Amygdala (tissue), 56 donors: ENCODE results near the gene FAM181A.

Experiments used
- DNase-seq, 56 donors: peaks; one replicate each; lab custom pipeline; 2025; lab: John Stamatoyannopoulos, UW

Gene FAM181A

DNA sequence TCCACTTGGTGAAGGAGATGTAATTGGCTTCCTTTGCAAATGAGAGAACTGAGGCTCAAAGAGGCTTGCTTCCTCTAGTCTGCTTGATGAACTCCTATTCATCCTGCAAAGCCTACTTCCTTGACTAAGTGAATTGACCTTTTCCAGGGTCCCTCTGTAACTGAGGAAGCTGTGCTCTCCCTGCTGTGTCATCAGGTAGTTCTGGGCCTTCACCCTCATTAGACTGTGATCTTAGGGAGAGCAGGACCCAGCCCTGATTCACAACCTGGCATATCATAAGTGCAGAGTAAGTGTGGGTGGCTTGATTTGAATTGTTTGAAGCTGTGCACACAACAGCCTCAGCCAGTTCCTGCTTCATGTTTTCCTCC, 32.9 kb downstream of the FAM181A start:
- no peak for DNase-seq

DNA sequence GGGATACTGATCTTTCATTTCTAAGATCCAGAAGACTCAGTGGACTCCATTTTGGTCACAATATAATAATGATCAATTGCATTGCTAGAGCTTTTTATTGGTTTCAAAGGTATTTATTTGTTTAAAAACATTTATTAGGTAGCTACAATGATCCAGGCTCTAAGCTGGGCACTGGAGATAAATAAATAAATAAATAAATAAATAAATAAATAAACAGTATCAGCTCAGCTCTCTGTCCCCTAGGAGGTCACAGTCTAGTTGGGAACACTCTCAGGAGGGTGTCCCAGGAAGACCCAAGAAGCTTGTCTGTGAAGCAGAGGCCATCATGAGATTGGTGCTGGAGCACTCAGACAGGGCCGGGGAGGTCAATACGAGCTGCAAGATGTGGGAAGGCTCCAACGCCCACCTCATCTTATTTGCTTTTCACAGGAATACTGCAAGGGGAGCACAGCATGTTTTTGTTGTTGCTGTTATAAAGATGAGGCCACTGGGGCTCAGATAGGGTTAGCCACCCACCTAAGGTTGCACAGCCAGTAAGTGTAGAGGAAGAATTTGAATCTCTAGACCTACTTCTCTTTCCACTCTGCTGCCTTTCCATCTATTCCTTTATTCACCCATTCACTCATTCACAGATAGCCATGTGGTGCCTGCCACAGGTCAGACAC, 33.8 kb downstream of the FAM181A start:
- no peak for DNase-seq

GRCh38 chr14:93961620-93962019, 34.5 kb downstream of the FAM181A start:
- DNase-seq = no peak

GRCh38 chr14:93962701-93963601, 35.8 kb downstream of the FAM181A start:
- peak in 4 of 56 donors; percentile 7 to 24 (median 15) for DNase-seq

- DNase-seq = no peak
These were observed 36.5 kb downstream of the FAM181A start for GRCh38 chr14:93963692-93964091.

DNA sequence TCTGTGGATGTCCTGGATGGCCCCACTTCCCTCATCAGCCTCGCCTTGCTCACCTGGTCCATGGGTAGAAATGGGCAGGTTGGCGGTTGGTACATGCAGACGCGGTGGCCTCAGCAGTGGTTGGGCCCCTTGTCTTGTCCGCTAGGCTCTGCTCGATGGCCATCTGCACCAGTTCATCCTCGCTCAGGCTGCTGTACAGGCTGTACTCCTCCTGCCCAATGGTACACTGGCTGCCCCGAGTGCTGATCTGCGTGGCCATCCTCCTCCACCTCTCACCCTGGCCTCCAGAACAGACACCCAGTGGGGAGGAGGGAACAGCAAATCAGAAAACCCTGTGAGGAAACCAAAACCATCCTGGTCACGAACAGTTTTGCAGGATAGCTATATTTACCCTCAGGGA, 37.1 kb downstream of the FAM181A start:
- DNase-seq = no peak

- no peak for DNase-seq
These were observed 37.7 kb downstream of the FAM181A start for GRCh38 chr14:93964820-93965286.

GRCh38 chr14:93965287-93965821, 38.2 kb downstream of the FAM181A start:
- DNase-seq = no peak

DNA sequence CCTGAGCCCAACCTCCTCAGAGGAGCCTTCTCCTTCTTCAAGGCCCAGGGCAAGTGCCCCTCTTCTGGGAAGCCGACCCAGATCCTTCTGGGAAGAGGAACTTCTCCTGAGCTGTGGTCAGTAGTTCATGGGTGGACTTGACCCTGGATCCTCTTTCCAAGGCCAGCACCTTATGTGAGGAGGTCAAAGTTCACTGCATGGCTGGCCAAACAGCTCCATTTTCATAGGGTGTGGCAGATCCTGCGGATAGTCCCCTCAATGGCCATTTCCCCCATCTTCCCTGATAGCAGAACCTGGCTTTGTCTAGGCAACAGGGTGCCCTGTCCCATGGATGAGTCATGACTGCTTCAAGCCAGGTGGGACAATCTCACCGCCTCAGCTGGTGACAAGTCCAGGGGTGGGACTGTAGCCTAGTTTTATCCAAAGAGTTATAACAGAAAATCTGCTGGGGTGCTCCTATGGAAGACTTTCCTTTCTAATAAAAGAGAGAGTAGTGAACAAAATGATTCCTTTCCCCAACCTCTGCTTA, 38.9 kb downstream of the FAM181A start:
- no peak for DNase-seq

DNA sequence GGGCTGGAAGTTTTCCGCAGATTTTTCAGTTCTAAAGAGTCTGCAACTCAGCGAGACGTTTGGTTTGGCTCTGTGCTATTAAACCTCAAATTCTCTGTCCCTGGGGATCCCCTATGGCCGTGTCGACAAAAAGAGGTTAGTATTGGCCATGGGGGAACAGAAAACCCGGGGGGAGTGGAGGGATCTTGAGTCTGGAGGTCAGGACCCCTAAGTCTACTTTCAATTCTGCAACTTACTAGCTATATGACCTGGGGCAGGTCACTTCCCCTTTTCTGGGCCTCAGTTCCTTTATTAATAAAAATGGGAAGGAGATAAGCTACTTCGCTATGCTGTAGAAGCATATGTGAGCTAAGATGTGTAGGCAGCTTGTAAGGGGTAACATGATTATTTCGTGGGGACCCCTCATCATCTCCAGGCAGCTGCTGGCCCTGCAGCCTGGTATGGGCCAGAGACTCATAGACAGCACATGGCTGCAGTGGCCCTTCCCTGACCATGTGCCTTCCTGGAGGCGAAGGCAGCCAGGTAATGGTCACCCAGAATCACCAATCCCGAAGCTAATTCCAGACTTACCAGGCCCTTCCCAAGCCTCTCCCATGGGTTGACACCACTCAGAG, 40.6 kb downstream of the FAM181A start:
- no peak for DNase-seq

DNA sequence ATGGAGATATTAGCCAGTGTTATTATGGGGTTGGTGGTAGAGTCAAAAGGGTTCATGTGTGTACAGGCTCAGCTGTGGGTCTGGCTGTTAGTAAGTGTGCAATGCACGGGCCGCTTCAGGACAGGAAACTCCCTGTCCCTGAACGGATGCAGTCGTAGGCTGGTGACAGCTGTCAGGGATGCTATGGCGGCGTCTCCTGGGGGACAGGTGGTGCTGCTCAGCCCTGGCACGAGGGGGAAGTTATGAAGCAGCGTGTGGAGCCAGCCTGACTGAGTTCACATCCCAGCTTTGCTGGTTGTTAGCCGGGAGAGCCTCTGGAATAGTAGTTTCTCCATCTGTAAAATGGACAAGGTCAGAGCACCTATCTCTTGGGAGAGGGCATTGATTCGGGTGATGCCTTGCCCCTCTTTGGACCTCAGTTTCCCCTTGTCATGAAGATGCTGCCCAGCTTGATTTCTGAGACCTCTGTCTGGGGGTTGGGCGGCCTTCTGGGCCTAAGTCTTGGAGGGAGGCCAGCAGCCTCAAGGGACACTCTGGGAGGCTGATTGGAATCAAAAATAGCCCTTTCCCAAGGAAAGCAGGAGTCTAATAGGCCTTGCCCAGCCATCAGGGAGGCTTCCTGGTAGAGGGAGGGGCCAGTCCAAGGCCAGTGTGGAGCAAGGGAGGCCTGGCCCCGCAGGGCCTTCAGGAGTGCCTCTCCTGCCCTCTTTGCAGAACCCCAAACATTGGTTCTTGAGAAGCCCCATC, 42.1 kb downstream of the FAM181A start:
- no peak for DNase-seq

GRCh38 chr14:93970585-93970964, 43.4 kb downstream of the FAM181A start:
- DNase-seq = peak in 1 of 56 donors; percentile 16

DNA sequence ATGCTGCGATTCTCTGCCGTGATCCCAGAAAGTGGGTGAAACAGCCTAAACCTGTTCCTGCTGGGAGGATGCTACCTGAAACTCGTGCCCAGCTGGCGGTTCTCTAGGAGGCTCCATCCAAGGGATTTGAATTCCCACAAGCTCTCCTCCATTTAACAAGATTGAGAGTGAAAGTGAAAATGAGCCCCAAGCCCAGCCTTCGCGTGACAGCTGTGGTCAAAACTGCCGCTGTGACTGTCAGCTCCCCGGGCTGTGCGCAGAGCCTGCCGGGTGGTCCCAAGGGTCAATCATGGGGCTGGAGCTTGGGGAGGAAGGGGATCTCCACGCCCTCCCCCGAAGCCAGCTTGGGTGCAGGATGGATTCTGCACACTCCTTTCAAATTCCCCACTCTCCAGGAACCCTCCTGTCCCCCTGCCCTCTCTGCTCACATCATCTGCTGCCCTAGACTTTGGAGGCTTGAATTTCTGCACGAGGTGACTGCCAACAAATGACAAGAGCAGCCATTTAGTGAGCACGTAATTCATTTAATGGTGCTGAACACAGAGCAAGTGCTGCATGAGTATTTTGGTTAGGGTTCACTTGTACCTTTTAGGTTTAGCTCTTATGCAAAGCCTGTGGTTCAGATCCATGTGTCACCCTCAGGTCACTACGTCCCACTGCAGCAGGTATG, 44.0 kb downstream of the FAM181A start:
- no peak for DNase-seq

DNA sequence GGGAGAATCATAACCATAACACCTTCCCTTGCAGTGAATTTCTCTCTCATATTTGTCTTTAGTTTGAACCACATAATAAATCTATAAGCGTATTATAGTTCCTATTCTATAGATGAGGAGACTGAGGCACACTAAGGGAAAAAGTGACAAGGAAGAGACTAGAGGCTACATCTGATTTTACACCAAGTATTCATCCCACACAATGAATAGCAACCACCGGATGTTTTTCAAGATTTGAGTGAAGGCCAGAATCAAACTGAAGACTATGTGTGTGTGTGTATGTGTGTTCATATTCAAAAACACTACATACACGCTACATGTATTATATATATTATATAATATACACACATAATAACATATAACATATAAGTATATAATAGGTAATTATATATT, 44.5 kb downstream of the FAM181A start:
- no peak for DNase-seq

- no peak for DNase-seq
These were observed 45.6 kb downstream of the FAM181A start for GRCh38 chr14:93972618-93973205.

DNA sequence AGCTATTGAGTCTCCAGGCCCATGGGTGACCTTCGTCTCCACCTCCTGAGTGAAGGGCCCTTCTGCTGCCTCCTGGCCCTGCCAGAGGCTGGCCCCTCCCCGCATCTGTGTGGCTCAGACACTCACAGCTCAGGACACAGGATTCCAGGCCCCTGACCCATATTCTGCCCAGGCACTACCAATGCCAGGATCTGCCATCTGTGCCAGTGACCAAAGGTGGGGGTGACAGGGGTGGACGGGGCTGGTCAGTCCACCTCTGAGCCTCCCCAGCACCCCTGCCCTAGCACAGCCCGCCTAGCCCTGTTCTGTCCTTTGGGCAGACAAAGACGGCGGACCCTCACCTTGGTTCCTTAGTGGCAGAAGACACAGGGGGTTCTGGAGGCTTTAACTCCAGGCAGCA, 46.5 kb downstream of the FAM181A start:
- DNase-seq = no peak

DNA sequence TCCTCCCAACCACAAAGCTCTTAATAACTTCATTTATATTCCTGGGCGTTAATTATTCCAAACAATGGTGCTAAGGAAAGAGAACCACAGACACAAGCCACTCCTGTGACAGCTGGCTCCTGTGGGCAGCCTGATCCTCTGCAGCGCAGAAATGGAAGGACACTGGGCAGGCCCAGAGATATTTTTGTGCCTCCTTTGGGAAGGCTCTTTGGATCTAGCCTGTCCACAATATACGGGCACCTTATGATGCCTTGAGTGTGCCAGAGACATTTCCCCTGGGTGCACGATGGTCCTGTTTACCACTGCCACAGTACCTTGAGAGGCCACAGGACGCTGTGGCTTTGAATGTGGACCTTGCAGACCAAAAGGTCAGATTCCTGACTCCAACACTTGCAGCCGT, 47.2 kb downstream of the FAM181A start:
- no peak for DNase-seq

DNA sequence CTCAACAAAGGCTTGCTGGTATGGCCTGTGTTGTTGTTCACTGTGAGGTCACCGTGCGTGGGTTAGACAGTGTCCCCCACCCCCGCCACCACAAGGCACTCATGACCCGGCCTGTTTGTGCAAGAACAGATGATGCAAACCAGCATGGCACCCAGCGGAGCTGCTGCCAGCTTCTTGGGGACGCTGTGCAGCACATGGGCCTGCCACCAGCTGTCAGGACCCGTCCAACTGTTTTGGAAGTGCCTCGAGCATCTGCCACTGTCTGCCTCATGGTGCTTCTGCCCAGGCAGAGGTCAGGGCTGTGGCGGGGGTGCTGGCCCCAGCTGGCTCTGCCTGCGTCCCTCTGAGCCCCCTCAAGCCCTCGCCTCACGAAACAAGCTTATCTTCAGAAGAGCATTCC, 47.7 kb downstream of the FAM181A start:
- DNase-seq = peak in 7 of 56 donors; percentile 15 to 51 (median 36)

DNA sequence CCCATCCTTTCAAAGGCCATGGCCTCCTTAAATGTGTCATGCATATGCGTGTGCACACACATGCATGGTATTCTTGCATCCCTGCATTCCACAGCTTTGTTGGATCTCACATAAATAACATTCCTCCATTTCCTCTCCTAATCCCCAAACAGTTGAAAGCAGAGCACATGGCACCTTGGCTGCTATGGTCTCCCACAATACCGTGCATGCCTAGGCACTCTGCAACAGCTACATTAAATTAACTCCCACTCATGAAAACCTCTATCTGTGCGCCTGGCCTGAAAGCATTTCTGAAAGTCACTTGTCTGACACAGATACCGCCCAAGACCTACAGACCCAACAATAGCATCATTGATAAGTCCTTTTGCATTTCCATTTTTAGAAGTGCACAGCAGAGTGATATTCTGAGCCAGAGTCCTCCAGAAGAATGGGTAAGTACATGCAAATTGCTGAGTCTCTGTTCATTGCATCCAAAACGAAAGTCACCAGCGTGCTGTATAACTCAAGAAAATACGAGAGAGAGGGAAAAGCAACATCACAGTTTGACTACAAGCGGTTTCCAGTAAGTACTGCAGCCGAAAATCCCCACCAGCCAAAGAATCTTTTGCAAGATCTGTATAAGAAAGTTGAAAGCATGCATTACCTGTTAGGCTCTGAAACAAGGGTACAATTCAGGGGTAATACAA, 48.8 kb downstream of the FAM181A start:
- DNase-seq = peak in 2 of 56 donors; percentile 27 to 48
